Measurements from ENCODE around the gene ISL1. TPM values are rescaled to one million over a fixed set of nuclear protein-coding genes. Genes with fewer than 3 reads are reported as not detected.

The ISL1 gene
- total RNA-seq, 1 experiment from 2014 or later = not detected

GRCh38 chr5:51377151-51378060 is 5.8 kb upstream of the ISL1 start:
- H3K36me3 ChIP-seq (ENCODE audit: low read depth) = no peaks in the 10 kb centered on the region
- ChIA-PET POLR2A (ENCODE audit: unreplicated experiment) (no interaction called here), CTCF (no interaction called here)
- no peaks in the 10 kb centered on the region; the same call in 1 of the 2 replicates for H3K4me1 ChIP-seq (replicated peaks; ENCODE audit: insufficient read depth)
- H3K27ac ChIP-seq = no peak overlapping the region
- no TSS peak for BruUV-seq (replicated peaks)
- DNase-seq = no peak
- no peaks in the 10 kb centered on the region for H3K9me2 ChIP-seq (ENCODE audit: insufficient read depth)
- no peaks in the 10 kb centered on the region for H4K20me1 ChIP-seq (ENCODE audit: insufficient read depth)
- no peaks in the 10 kb centered on the region for H3K79me2 ChIP-seq (ENCODE audit: low read depth)
- no peak for TF ChIP-seq EZH2 (IDR thresholded peaks at IDR 0.05; ENCODE audit: low read depth)
- TF ChIP-seq, protein P1, sequence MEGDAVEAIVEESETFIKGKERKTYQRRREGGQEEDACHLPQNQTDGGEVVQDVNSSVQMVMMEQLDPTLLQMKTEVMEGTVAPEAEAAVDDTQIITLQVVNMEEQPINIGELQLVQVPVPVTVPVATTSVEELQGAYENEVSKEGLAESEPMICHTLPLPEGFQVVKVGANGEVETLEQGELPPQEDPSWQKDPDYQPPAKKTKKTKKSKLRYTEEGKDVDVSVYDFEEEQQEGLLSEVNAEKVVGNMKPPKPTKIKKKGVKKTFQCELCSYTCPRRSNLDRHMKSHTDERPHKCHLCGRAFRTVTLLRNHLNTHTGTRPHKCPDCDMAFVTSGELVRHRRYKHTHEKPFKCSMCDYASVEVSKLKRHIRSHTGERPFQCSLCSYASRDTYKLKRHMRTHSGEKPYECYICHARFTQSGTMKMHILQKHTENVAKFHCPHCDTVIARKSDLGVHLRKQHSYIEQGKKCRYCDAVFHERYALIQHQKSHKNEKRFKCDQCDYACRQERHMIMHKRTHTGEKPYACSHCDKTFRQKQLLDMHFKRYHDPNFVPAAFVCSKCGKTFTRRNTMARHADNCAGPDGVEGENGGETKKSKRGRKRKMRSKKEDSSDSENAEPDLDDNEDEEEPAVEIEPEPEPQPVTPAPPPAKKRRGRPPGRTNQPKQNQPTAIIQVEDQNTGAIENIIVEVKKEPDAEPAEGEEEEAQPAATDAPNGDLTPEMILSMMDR (conservative IDR thresholded peaks at IDR 0.05) = no peak
- H3F3A ChIP-seq (ENCODE audit: insufficient read depth, low read depth) = no peaks in the 10 kb centered on the region
- H2AFZ ChIP-seq = no peak overlapping the region
- H3K9me3 ChIP-seq (ENCODE audit: insufficient read depth, low read depth) = no peaks in the 10 kb centered on the region
- intact Hi-C loops (cut with micrococcal nuclease; ENCODE audit: unreplicated experiment) = loop anchor here (1.0 to 5.0 kb wide), 4 partner anchors 151 to 630 kb away; no protein-coding TSS in a partner anchor
- no peak overlapping the region for H3K4me2 ChIP-seq
- H3K27me3 ChIP-seq (ENCODE audit: insufficient read depth, low read depth) = no peaks in the 10 kb centered on the region
- H3K4me3 ChIP-seq = no peak overlapping the region

DNA sequence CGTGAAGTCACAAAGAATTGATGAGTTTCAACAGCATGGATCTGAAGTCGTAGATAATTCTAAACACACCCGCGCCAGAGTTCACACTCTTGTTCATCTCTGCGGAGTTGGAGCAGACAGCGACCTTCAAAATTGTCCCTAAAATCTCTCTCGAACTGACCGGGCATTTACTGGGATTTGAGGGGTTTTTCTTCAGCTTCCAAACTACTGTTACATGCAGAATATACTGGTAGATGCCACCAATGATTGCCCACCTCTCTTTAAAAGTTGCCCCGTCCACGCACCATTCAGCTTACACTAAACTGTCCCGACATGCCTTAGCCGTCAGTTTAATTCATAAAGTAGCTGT is 5.2 kb upstream of the ISL1 start:
- TF ChIP-seq, protein P1 (conservative IDR thresholded peaks at IDR 0.05) = no peak
- TF ChIP-seq EZH2 (IDR thresholded peaks at IDR 0.05; ENCODE audit: low read depth) = no peak
- H3K36me3 ChIP-seq (ENCODE audit: low read depth) = no peaks in the 10 kb centered on the region
- no peaks in the 10 kb centered on the region for H3K9me3 ChIP-seq (ENCODE audit: insufficient read depth, low read depth)
- no peaks in the 10 kb centered on the region; the same call in 1 of the 2 replicates for H3K4me1 ChIP-seq (replicated peaks; ENCODE audit: insufficient read depth)
- H3K27me3 ChIP-seq (ENCODE audit: insufficient read depth, low read depth) = no peaks in the 10 kb centered on the region
- POLR2A ChIA-PET (ENCODE audit: unreplicated experiment) = no interaction called here
- no peaks in the 10 kb centered on the region for H3K9me2 ChIP-seq (ENCODE audit: insufficient read depth)
- H3K4me2 ChIP-seq = peak overlapping the region; percentile 96; the same call in 1 of the 2 replicates
- BruUV-seq (replicated peaks) = no TSS peak
- intact Hi-C loops (cut with micrococcal nuclease; ENCODE audit: unreplicated experiment) = loop anchor here (1.0 to 5.0 kb wide), 4 partner anchors 151 to 629 kb away; no protein-coding TSS in a partner anchor
- H3K4me3 ChIP-seq = no peak overlapping the region
- H3F3A ChIP-seq (ENCODE audit: insufficient read depth, low read depth) = no peaks in the 10 kb centered on the region
- H2AFZ ChIP-seq = no peak overlapping the region
- H3K79me2 ChIP-seq (ENCODE audit: low read depth) = no peaks in the 10 kb centered on the region
- DNase-seq = no peak
- H3K27ac ChIP-seq = no peak overlapping the region
- CTCF ChIA-PET = interaction anchor here (2.0 kb wide), 1 partner anchor 415 kb away, joined by 5 read pairs; no protein-coding TSS in a partner anchor
- no peaks in the 10 kb centered on the region for H4K20me1 ChIP-seq (ENCODE audit: insufficient read depth)

DNA sequence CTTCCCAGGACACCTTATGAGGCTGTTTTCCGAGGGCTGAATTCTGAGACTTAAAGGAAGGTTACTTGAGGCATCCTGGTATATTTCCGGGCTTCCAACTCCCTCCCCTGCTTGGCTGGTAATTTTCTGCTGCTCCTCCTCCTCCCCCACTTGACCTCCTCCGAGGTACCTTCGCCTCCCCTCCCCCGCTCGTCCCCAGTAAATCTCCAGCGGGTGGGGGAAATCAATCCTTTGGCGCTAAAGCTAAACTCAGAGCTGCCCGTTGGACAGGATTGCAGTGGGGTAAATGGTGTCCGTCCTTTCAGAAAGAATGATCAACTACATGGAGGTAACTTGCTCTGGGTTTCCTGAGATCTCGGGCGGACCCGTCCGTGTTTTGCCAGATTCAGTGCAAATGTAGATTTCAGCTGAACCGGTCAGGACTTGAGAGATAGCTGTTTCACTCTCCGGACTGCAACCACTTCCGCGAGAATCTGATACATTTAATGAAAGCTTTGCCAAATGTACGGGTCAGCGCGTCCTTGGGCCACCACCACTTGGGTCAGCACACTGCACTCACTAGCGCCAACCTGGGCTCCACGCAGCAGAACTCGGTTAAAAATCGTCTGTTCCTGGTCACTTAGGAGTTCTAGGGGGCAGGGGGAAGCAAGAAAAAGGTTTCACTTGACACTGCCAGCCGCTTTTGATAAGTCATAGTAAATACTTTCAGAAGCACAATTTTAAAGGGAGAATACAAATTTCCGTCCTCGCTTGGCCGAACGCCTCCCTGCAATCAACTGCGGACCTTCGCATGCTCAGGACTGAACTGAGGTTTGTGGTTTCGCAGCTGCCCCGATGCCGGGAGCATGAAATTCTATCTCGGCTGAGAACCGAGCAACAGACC is 4.6 kb upstream of the ISL1 start:
- no TSS peak for BruUV-seq (replicated peaks)
- H3K79me2 ChIP-seq (ENCODE audit: low read depth) = no peaks in the 10 kb centered on the region
- H3K36me3 ChIP-seq (ENCODE audit: low read depth) = no peaks in the 10 kb centered on the region
- intact Hi-C loops (cut with micrococcal nuclease; ENCODE audit: unreplicated experiment) = loop anchor here (1.0 to 5.0 kb wide), 4 partner anchors 152 to 629 kb away; no protein-coding TSS in a partner anchor
- TF ChIP-seq, protein P1 (conservative IDR thresholded peaks at IDR 0.05) = no peak
- TF ChIP-seq EZH2 (IDR thresholded peaks at IDR 0.05; ENCODE audit: low read depth) = no peak
- ChIA-PET POLR2A (ENCODE audit: unreplicated experiment) (no interaction called here), CTCF (interaction anchor here (1.0 to 2.0 kb wide), 2 partner anchors 13 to 415 kb away, joined by 3 to 5 read pairs; no protein-coding TSS in a partner anchor)
- H3K4me3 ChIP-seq = peak overlapping the region; percentile 56
- H3K27me3 ChIP-seq (ENCODE audit: insufficient read depth, low read depth) = no peaks in the 10 kb centered on the region
- H3K9me2 ChIP-seq (ENCODE audit: insufficient read depth) = no peaks in the 10 kb centered on the region
- peak overlapping the region; percentile 96 for H3K4me2 ChIP-seq
- H3K9me3 ChIP-seq (ENCODE audit: insufficient read depth, low read depth) = no peaks in the 10 kb centered on the region
- peak; percentile 35 to 65 for DNase-seq
- no peak overlapping the region for H3K27ac ChIP-seq
- no peaks in the 10 kb centered on the region for H3F3A ChIP-seq (ENCODE audit: insufficient read depth, low read depth)
- H4K20me1 ChIP-seq (ENCODE audit: insufficient read depth) = no peaks in the 10 kb centered on the region
- no peaks in the 10 kb centered on the region; the same call in 1 of the 2 replicates for H3K4me1 ChIP-seq (replicated peaks; ENCODE audit: insufficient read depth)
- H2AFZ ChIP-seq = peak overlapping the region; percentile 82
